ENCODE measurements around the gene RBL1.

DNA sequence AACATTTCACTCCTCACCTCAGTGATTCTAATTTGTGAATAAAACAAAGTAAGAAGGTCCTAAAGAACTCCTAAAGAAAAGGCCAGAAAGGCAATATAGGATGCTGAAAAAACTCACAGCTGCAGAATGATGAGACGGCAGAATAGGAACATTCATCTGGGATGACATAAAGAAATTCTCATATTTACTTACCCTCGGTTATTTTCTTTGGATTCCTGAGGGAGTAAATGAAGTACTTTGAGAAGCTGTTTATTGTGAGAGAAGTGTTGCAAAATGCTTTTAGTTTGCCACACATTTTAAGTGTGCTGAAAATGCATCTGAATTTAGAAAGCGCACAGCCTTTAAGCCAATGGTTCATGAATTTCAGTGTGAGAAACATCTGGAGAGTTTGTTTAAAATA lies 35.7 kb upstream of the RBL1 start:
- TF ChIP-seq SP1 (IDR thresholded peaks at IDR 0.05) (no peak), BHLHE40 (IDR thresholded peaks at IDR 0.05; ENCODE audit: borderline replicate concordance) (no peak), SUZ12 (IDR thresholded peaks at IDR 0.05) (no peak), FOXM1 (IDR thresholded peaks at IDR 0.05; ENCODE audit: borderline replicate concordance) (no peak), LEF1 (IDR thresholded peaks at IDR 0.05; ENCODE audit: borderline replicate concordance) (no peak), ELF4 (IDR thresholded peaks at IDR 0.05) (no peak), TARDBP (IDR thresholded peaks at IDR 0.05) (no peak)

All from HEK293T (cell line).